HG03342 (cell line): ENCODE measurements around the gene FOXN3.

ENCODE experiments used
- ATAC-seq: cut with Tn5 transposase; IDR thresholded peaks from one replicate; pipeline ENCODE4 v1.9.1; 2021; ENCODE audit warnings: mild to moderate bottlenecking, moderate library complexity; ENCODE audit not compliant: unreplicated experiment

FOXN3 gene

GRCh38 chr14:89240414-89240813 lies 176.6 kb downstream of the FOXN3 start:
- no peak for ATAC-seq

GRCh38 chr14:89239023-89239422 lies 178.0 kb downstream of the FOXN3 start:
- no peak for ATAC-seq

GRCh38 chr14:89237921-89238529 lies 179.0 kb downstream of the FOXN3 start:
- no peak for ATAC-seq

GRCh38 chr14:89236851-89237250 lies 180.2 kb downstream of the FOXN3 start:
- no peak for ATAC-seq

- ATAC-seq: no peak
These were observed 183.8 kb downstream of the FOXN3 start for GRCh38 chr14:89233184-89233583.

- no peak for ATAC-seq
These were observed 184.6 kb downstream of the FOXN3 start for GRCh38 chr14:89232265-89233070.

- no peak for ATAC-seq
These were observed 185.5 kb downstream of the FOXN3 start for GRCh38 chr14:89231426-89232113.

GRCh38 chr14:89228921-89229639 lies 188.0 kb downstream of the FOXN3 start:
- no peak for ATAC-seq

- no peak for ATAC-seq
These were observed 189.6 kb downstream of the FOXN3 start for GRCh38 chr14:89227496-89227836.

- ATAC-seq: no peak
These were observed 190.1 kb downstream of the FOXN3 start for GRCh38 chr14:89226801-89227495.

GRCh38 chr14:89225607-89226006 lies 191.4 kb downstream of the FOXN3 start:
- no peak for ATAC-seq

GRCh38 chr14:89221109-89221810 lies 195.8 kb downstream of the FOXN3 start:
- no peak for ATAC-seq

- no peak for ATAC-seq
These were observed 198.0 kb downstream of the FOXN3 start for GRCh38 chr14:89219051-89219450.

- no peak for ATAC-seq
These were observed 199.1 kb downstream of the FOXN3 start for GRCh38 chr14:89217891-89218290.

GRCh38 chr14:89215531-89215930 lies 201.5 kb downstream of the FOXN3 start:
- ATAC-seq: no peak

- no peak for ATAC-seq
These were observed 201.9 kb downstream of the FOXN3 start for GRCh38 chr14:89215114-89215513.

GRCh38 chr14:89214221-89214965 lies 202.6 kb downstream of the FOXN3 start:
- no peak for ATAC-seq

- ATAC-seq: no peak
These were observed 204.4 kb downstream of the FOXN3 start for GRCh38 chr14:89212386-89213235.

- no peak for ATAC-seq
These were observed 207.5 kb downstream of the FOXN3 start for GRCh38 chr14:89209558-89209957.
